ENCODE data around the gene PTBP2. TPM values are rescaled to one million over a fixed set of nuclear protein-coding genes. Genes with fewer than 3 reads are reported as not detected.

PTBP2 gene
- total RNA-seq, 1 experiment from 2014 or later = 13.2 TPM

- TF ChIP-seq ZBTB33 (IDR thresholded peaks at IDR 0.05; ENCODE audit: extremely low read depth, insufficient replicate concordance, low read length) (no peak), TCF7L2 (IDR thresholded peaks at IDR 0.05; ENCODE audit: borderline replicate concordance, extremely low read depth, insufficient read depth, insufficient read length) (no peak), SRF (IDR thresholded peaks at IDR 0.05; ENCODE audit: low read depth) (no peak), EGR1 (IDR thresholded peaks at IDR 0.05; ENCODE audit: low read depth) (no peak)
Observed at GRCh38 chr1:96684744-96685143, 36.8 kb upstream of the PTBP2 start (continued).

- no peaks in the 10 kb centered on the region for H3K27me3 ChIP-seq (ENCODE audit: insufficient read depth, low read length)
- no peak overlapping the region for H3K9ac ChIP-seq (ENCODE audit: low read length)
- ATAC-seq (no peak), DNase-seq (ENCODE audit: low read depth, low spot score) (no peak)
- no peaks in the 10 kb centered on the region for H3K9me2 ChIP-seq (ENCODE audit: insufficient read depth)
- CTCF ChIA-PET = no interaction called here
- no peak for TF ChIP-seq POLR2AphosphoS5 (IDR thresholded peaks at IDR 0.05; ENCODE audit: low read depth, low read length)
- no peak for TF ChIP-seq ZBTB33 (IDR thresholded peaks at IDR 0.05; ENCODE audit: extremely low read depth, insufficient replicate concordance, low read length)
- intact Hi-C loops (cut with micrococcal nuclease) = no loop called here
- RAD21 ChIA-PET (ENCODE audit: low non-redundant PET in 1 of 2, low total read pairs in 2 of 2, uncharacterized antibody in 2 of 2, unreplicated experiment in 2 of 2) = no interaction called here
- H3K36me3 ChIP-seq (ENCODE audit: control insufficient read depth in 1 of 2, insufficient read depth in 2 of 2, low read length in 2 of 2) = no peaks in the 10 kb centered on the region
- no peak overlapping the region for H3K27ac ChIP-seq (ENCODE audit: low read depth, low read length)
- BruUV-seq (replicated peaks) = no TSS peak
- H3K4me3 ChIP-seq (replicated peaks in 1 of 2; ENCODE audit: low read depth in 1 of 2, low read length in 2 of 2) = no peak overlapping the region
- no peak overlapping the region for H3K4me2 ChIP-seq (ENCODE audit: low read length)
- POLR2A ChIA-PET = no interaction called here
- H3K9me3 ChIP-seq (ENCODE audit: control insufficient read depth in 1 of 2, insufficient read depth in 1 of 2, low read depth in 1 of 2, low read length in 2 of 2) = no peaks in the 10 kb centered on the region
- no peaks in the 10 kb centered on the region for H3K4me1 ChIP-seq (ENCODE audit: control insufficient read depth in 1 of 2, insufficient read depth in 2 of 2, low read length in 2 of 2)
- no peaks in the 10 kb centered on the region for H4K20me1 ChIP-seq (ENCODE audit: insufficient read depth)
- H2AFZ ChIP-seq (ENCODE audit: low read depth, low read length, poor library complexity, severe bottlenecking) = no peak overlapping the region
- no peaks in the 10 kb centered on the region for H3K79me2 ChIP-seq (ENCODE audit: insufficient read depth, low read length)
Observed at GRCh38 chr1:96688767-96689166, 32.8 kb upstream of the PTBP2 start.

All from HCT116 (cell line).